Smooth muscle cell of trachea (primary cell): ENCODE data around the gene IQCN. TPM values are rescaled to one million over a fixed set of nuclear protein-coding genes. Genes with fewer than 3 reads are reported as not detected.

ENCODE experiments used
- total RNA-seq: library from RNA; depleted of rRNA; stranded (reverse); fragments of >200 nt; gene quantifications from 2 replicates; pipeline ENCODE4 v1.2.1, GENCODE V29; 2014

Gene IQCN, protein sequence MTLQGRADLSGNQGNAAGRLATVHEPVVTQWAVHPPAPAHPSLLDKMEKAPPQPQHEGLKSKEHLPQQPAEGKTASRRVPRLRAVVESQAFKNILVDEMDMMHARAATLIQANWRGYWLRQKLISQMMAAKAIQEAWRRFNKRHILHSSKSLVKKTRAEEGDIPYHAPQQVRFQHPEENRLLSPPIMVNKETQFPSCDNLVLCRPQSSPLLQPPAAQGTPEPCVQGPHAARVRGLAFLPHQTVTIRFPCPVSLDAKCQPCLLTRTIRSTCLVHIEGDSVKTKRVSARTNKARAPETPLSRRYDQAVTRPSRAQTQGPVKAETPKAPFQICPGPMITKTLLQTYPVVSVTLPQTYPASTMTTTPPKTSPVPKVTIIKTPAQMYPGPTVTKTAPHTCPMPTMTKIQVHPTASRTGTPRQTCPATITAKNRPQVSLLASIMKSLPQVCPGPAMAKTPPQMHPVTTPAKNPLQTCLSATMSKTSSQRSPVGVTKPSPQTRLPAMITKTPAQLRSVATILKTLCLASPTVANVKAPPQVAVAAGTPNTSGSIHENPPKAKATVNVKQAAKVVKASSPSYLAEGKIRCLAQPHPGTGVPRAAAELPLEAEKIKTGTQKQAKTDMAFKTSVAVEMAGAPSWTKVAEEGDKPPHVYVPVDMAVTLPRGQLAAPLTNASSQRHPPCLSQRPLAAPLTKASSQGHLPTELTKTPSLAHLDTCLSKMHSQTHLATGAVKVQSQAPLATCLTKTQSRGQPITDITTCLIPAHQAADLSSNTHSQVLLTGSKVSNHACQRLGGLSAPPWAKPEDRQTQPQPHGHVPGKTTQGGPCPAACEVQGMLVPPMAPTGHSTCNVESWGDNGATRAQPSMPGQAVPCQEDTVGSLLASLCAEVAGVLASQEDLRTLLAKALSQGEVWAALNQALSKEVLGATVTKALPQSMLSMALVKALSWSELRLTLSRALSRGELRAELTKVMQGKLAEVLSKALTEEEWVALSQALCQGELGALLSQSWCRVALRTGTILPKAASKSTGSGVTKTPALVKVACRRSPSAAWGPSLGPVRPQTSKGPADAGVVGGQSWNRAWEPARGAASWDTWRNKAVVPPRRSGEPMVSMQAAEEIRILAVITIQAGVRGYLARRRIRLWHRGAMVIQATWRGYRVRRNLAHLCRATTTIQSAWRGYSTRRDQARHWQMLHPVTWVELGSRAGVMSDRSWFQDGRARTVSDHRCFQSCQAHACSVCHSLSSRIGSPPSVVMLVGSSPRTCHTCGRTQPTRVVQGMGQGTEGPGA (N-terminal part only)
- total RNA-seq = 1.8 and 1.9 TPM in 2 replicates

DNA sequence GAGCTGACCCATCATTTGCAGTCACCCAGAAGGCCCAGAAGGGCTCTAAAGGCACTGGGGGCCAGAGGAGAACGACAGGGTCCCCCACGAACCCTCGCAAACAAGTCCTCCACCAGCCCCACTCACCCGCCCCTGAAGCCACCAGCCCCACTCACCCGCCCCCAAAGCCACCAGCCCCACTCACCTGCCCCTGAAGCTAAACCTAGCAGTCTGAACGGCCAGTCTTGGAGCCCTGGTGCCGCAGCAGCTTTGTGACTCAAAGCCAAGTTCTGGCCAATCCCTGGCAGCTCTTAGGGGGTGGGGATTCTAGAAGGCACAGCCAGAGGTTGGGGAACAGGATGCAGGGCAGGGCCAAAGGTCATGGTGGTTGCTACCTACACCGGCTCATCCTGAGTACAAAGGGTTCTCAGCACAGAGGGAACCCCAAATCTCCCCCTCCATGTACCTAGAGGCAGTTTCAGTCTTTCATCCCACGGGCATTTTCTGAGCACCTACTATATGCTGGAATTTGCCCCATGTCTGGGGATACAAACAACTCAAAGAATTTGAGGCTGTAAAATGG lies at the start of gene IQCN:
IQCN (minus strand) TSS at position 234 of the 562 bp plus-strand sequence. CDS start 4,974 bp downstream, outside the sequence.

DNA sequence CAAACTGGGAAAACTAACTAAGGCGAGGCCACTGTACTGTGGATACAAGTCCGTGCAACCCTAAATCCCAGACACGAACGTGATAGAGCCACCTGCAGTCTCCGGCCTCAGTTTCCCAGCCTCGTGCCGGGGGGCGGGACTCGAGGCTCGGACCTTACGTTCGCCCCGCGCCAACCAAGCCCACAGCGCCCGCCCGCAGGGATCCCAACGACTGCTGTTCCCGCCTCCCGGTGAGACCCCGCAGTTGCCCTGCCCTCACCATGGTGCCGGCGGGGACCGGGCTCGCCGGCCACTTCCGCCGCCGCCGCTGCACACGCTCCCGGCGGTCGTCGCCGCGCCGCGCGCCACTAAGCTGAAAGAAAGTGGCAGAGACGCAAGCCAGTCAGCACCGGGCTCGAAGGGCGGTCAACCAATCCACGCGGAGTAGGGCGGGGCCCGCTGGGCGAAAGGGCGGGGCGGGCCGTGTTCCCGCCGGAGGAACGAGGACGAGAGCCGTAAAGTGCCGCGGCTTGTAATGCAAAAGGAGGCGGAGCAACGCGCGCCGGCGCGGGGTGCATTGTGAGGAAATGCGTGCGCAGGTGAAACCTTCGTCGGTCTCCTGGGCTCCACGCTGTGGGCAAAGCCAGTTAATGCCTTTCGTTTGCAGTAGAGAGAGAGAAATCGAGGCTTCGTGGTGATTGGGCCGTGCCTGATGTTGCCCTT lies 48.7 kb upstream of the IQCN start, which contains the start of gene LSM4:
LSM4 (minus strand) TSS at position 318 of the 702 bp plus-strand sequence; CDS start at position 262, 56 bp downstream.

DNA sequence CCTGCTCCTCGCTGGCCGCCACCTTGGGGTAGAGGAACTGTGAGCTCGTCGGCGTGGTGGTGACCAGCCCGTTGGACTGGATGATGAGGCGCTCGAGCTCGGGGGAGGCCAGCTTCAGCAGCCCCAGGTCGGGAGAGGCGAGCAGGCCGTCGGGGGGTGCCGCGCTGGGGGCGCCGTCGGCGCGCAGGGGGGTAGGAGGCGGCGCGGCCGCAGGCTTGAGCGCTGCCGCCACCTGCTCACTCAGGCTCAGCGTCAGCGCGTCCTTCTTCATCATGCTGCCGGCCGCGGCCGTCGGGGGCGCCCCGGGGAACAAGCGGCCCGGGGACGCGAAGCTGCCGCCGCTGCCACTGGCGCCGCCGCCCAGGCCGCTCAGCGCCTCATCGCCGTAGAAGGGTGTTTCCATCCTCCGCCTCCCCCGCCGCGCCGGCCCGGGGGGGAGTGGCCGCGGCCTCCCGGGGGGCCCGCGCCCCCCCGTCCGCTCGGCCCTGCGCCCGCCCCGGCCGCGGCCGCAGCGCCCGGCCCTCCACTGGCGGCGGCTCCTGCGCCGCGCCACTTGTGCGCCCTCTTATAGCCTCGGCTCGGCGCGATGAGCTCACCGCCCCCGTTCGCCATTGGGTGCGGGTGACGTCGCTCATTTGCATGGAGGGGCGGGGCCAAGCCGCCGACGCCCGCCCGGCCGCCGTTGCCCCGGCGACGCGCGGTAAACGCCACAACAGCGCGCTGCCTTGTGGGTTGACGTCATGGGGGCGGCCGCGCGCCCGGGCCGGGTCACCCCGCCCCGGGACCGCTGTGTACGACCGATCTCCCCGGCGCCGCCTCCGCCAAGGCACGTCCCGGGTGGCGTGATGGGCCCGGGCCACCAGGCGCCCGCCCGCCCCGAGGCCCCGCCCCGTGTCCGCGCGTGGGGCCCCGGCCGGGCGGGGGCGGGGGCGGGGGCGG lies 7.1 kb upstream of the IQCN start, which contains the start of gene JUND:
JUND (minus strand) TSS at position 541 of the 939 bp plus-strand sequence; CDS start at position 403, 138 bp downstream.

DNA sequence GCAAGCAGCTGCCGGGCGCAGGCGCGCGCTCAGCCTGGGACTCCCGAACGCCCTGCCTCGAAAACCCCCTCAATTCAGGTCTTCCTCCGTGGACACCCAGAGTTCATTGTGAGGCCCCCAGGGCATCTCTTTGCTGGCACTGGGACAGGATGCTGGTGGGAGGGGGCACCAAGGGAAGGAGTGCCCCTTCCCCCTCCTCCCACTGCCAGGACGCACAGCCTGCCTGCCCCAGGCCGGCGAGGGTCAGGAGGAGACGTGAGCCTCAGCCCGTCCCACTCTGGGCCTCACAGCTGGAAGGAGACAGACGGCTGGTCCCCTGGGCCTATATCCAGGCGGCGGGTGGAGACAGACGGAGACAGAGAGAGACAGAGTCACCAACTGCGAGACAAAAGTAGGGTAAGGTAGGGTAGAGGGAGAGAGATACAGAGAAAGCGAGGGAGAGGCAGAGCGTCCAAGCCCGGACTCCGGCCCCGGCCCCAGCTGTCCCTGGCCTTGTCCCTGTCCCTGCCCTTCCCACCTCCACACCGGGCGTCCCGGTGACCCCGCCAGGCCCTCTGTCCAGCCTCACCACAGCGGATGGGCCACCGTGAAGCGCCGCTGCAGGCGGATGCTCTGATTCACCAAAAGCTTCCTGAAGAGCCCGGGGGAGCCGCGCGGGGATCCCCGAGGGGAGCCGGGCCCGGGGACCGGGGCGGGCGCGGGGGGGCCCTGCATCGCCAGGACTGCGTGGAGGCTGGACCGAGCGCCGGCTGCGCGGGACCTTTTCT lies 48.4 kb downstream of the IQCN start, which contains the start of gene PDE4C:
PDE4C (minus strand) TSS at position 737 of the 767 bp plus-strand sequence; CDS start at position 714, 23 bp downstream.

Other genes with a start within 250 kb of the IQCN start
- gene IL12RB1, start 187.5 kb downstream of the IQCN start, total RNA-seq = 0.15 and 0.33 TPM in 2 replicates
- 3.8 and 6.0 TPM in 2 replicates for gene MAST3, start 176.7 kb downstream of the IQCN start, total RNA-seq
- gene PIK3R2, start 121.3 kb downstream of the IQCN start, total RNA-seq = 21.5 and 50.6 TPM in 2 replicates
- 17.2 and 23.0 TPM in 2 replicates for gene IFI30, start 100.6 kb downstream of the IQCN start, total RNA-seq
- 6.7 and 9.3 TPM in 2 replicates for gene MPV17L2, start 81.2 kb downstream of the IQCN start, total RNA-seq
- 2.0 and 5.5 TPM in 2 replicates for gene RAB3A, start 70.4 kb downstream of the IQCN start, total RNA-seq
- gene PDE4C, start 48.0 kb downstream of the IQCN start, total RNA-seq = 0.87 and 6.0 TPM in 2 replicates
- gene JUND, start 7.2 kb upstream of the IQCN start, total RNA-seq = 156 and 224 TPM in 2 replicates
- 131 and 245 TPM in 2 replicates for gene LSM4, start 48.6 kb upstream of the IQCN start, total RNA-seq
- 39.9 and 82.7 TPM in 2 replicates for gene PGPEP1, start 66.1 kb upstream of the IQCN start, total RNA-seq
- 37.7 and 138 TPM in 2 replicates for gene GDF15, start 111.7 kb upstream of the IQCN start, total RNA-seq
- 0.15 and 0.50 TPM in 2 replicates for gene LRRC25, start 123.2 kb upstream of the IQCN start, total RNA-seq
- 69.7 and 112 TPM in 2 replicates for gene SSBP4, start 144.9 kb upstream of the IQCN start, total RNA-seq
- 8.1 and 26.5 TPM in 2 replicates for gene ISYNA1, start 163.7 kb upstream of the IQCN start, total RNA-seq
- gene ELL, start 247.6 kb upstream of the IQCN start, total RNA-seq = 12.9 and 18.7 TPM in 2 replicates